ENCODE results near the gene PCDH15.

PCDH15 gene

GRCh38 chr10:54613162-54613561 lies 187.9 kb downstream of the PCDH15 start:
- in situ Hi-C loops (cut with MboI; ENCODE audit: low sequenced_read_pairs, unreplicated experiment), result no loop called here
- no peak for TF ChIP-seq CTCF (IDR thresholded peaks at IDR 0.05; ENCODE audit: borderline replicate concordance, control extremely low read depth, extremely low read depth, insufficient read depth, missing control alignments)
- DNase-seq (ENCODE audit: low spot score), result no peak

- TF ChIP-seq CTCF (IDR thresholded peaks at IDR 0.05; ENCODE audit: borderline replicate concordance, control extremely low read depth, extremely low read depth, insufficient read depth, missing control alignments), result no peak
- no peak for DNase-seq (ENCODE audit: low spot score)
- in situ Hi-C loops (cut with MboI; ENCODE audit: low sequenced_read_pairs, unreplicated experiment), result no loop called here
Observed at GRCh38 chr10:54609423-54609822, 191.6 kb downstream of the PCDH15 start.

GRCh38 chr10:54607983-54608382 lies 193.0 kb downstream of the PCDH15 start:
- no peak for TF ChIP-seq CTCF (IDR thresholded peaks at IDR 0.05; ENCODE audit: borderline replicate concordance, control extremely low read depth, extremely low read depth, insufficient read depth, missing control alignments)
- in situ Hi-C loops (cut with MboI; ENCODE audit: low sequenced_read_pairs, unreplicated experiment), result no loop called here

GRCh38 chr10:54594289-54594688 lies 206.7 kb downstream of the PCDH15 start:
- no peak for DNase-seq (ENCODE audit: low spot score)
- in situ Hi-C loops (cut with MboI; ENCODE audit: low sequenced_read_pairs, unreplicated experiment), result no loop called here
- no peak for TF ChIP-seq CTCF (IDR thresholded peaks at IDR 0.05; ENCODE audit: borderline replicate concordance, control extremely low read depth, extremely low read depth, insufficient read depth, missing control alignments)

More at GRCh38 chr10:54607983-54608382, 193.0 kb downstream of the PCDH15 start:
- no peak for DNase-seq (ENCODE audit: low spot score)

GRCh38 chr10:54587971-54588370 lies 213.1 kb downstream of the PCDH15 start:
- no peak for TF ChIP-seq CTCF (IDR thresholded peaks at IDR 0.05; ENCODE audit: borderline replicate concordance, control extremely low read depth, extremely low read depth, insufficient read depth, missing control alignments)
- in situ Hi-C loops (cut with MboI; ENCODE audit: low sequenced_read_pairs, unreplicated experiment), result no loop called here
- no peak for DNase-seq (ENCODE audit: low spot score)

GRCh38 chr10:54585572-54585971 lies 215.5 kb downstream of the PCDH15 start:
- no peak for TF ChIP-seq CTCF (IDR thresholded peaks at IDR 0.05; ENCODE audit: borderline replicate concordance, control extremely low read depth, extremely low read depth, insufficient read depth, missing control alignments)
- in situ Hi-C loops (cut with MboI; ENCODE audit: low sequenced_read_pairs, unreplicated experiment), result no loop called here
- no peak for DNase-seq (ENCODE audit: low spot score)

GRCh38 chr10:54577682-54578081 lies 223.3 kb downstream of the PCDH15 start:
- DNase-seq (ENCODE audit: low spot score), result no peak
- no peak for TF ChIP-seq CTCF (IDR thresholded peaks at IDR 0.05; ENCODE audit: borderline replicate concordance, control extremely low read depth, extremely low read depth, insufficient read depth, missing control alignments)
- in situ Hi-C loops (cut with MboI; ENCODE audit: low sequenced_read_pairs, unreplicated experiment), result no loop called here
